ENCODE results near the gene TSEN54. TPM values are rescaled to one million over a fixed set of nuclear protein-coding genes. Genes with fewer than 3 reads are reported as not detected.

TSEN54 gene
- total RNA-seq, 2 experiments from 2014 or later: 73.3 to 78.7 TPM

DNA sequence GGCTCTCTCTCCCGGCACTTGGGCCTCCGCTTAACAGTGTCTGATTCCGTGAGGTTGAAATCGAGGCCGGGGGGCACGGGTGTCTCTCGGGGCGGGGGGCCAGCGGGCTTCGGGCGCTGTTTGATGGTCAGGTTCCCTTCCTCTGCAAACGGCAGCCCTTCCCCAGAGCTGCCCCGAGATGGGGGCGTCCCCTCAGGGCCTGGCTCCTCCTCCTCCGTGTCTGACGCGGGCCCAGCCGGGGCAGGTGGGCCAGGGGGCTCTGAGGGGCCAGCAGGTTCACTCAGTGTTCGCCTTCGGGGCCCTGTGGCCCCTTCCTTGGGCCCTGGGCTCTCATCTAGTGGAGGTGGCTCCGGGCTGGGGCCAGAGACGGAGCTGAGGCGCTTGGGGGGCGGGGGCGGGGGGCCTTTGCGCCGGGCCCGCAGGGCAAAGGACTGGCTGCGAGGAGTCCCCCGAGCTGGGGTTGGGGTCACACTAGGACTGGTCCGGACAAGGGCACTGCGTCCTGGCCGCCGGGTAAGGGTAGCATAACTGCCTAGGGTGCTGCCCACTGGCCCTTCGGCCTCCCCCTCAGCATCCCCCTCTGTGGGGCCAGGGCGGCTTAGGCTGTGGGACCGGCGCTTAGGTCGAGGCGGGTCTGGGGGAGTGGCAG, 14.1 kb upstream of the TSEN54 start:
- no peak for DNase-seq

GRCh38 chr17:75502721-75503329, 13.5 kb upstream of the TSEN54 start:
- Histone ChIP-seq H3K9me3 (ENCODE audit: control insufficient read depth in 1 of 2, insufficient read depth in 1 of 2, low read length in 2 of 2) (no peaks in the 10 kb centered on the region), H3K4me3 (ENCODE audit: low read length) (no peak overlapping the region), H3K4me1 (ENCODE audit: insufficient read depth, low read length) (peaks cover 5% of the 10 kb centered on the region), H3K36me3 (ENCODE audit: insufficient read depth, low read length) (peaks cover 15% of the 10 kb centered on the region), H3K27ac (ENCODE audit: low read depth in 1 of 2, low read length in 2 of 2) (no peak overlapping the region), H3K27me3 (ENCODE audit: control insufficient read depth in 1 of 2, insufficient read depth in 2 of 2, low read length in 2 of 2) (no peaks in the 10 kb centered on the region)
- CTCF ChIA-PET: no interaction called here
- H3K4me1 Mint-ChIP-seq (ENCODE audit: low read depth): peaks cover 5% of the 10 kb centered on the region
- TF ChIP-seq, protein P1, sequence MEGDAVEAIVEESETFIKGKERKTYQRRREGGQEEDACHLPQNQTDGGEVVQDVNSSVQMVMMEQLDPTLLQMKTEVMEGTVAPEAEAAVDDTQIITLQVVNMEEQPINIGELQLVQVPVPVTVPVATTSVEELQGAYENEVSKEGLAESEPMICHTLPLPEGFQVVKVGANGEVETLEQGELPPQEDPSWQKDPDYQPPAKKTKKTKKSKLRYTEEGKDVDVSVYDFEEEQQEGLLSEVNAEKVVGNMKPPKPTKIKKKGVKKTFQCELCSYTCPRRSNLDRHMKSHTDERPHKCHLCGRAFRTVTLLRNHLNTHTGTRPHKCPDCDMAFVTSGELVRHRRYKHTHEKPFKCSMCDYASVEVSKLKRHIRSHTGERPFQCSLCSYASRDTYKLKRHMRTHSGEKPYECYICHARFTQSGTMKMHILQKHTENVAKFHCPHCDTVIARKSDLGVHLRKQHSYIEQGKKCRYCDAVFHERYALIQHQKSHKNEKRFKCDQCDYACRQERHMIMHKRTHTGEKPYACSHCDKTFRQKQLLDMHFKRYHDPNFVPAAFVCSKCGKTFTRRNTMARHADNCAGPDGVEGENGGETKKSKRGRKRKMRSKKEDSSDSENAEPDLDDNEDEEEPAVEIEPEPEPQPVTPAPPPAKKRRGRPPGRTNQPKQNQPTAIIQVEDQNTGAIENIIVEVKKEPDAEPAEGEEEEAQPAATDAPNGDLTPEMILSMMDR (IDR thresholded peaks at IDR 0.05): no peak
- H3K4me3 Mint-ChIP-seq: no peak overlapping the region
- DNase-seq (no peak), ATAC-seq (ENCODE audit: poor library complexity) (no peak)
- POLR2A ChIA-PET: interaction anchor here (1.0 kb wide), 2 partner anchors 13 to 213 kb away, joined by 3 read pairs; partner anchors contain the start of genes SLC25A19 and TSEN54
- H3K36me3 Mint-ChIP-seq (ENCODE audit: low read depth): peaks cover 14% of the 10 kb centered on the region
- H3K9me3 Mint-ChIP-seq: no peaks in the 10 kb centered on the region
- intact Hi-C loops (cut with DNase I, micrococcal nuclease): no loop called here
- H3K27ac Mint-ChIP-seq: no peak overlapping the region
- H3K27me3 Mint-ChIP-seq: no peaks in the 10 kb centered on the region

More for the DNA sequence above, 14.1 kb upstream of the TSEN54 start:
- intact Hi-C loops (cut with DNase I, micrococcal nuclease): no loop called here
- TF ChIP-seq, protein P1 (IDR thresholded peaks at IDR 0.05): no peak
- no peak for ATAC-seq (ENCODE audit: poor library complexity)
- peaks cover 9% of the 10 kb centered on the region for H3K4me1 Mint-ChIP-seq (ENCODE audit: low read depth)
- Histone ChIP-seq H3K36me3 (ENCODE audit: insufficient read depth, low read length) (peaks cover 16% of the 10 kb centered on the region), H3K4me1 (ENCODE audit: insufficient read depth, low read length) (peaks cover 9% of the 10 kb centered on the region), H3K27me3 (ENCODE audit: control insufficient read depth in 1 of 2, insufficient read depth in 2 of 2, low read length in 2 of 2) (no peaks in the 10 kb centered on the region), H3K4me3 (ENCODE audit: low read length) (no peak overlapping the region), H3K9me3 (ENCODE audit: control insufficient read depth in 1 of 2, insufficient read depth in 1 of 2, low read length in 2 of 2) (no peaks in the 10 kb centered on the region), H3K27ac (ENCODE audit: low read depth in 1 of 2, low read length in 2 of 2) (no peak overlapping the region)
- no peak overlapping the region for H3K4me3 Mint-ChIP-seq
- peaks cover 20% of the 10 kb centered on the region for H3K36me3 Mint-ChIP-seq (ENCODE audit: low read depth)
- POLR2A ChIA-PET: interaction anchor here (1.0 kb wide), 1 partner anchor 213 kb away, joined by 3 read pairs; the partner anchor contains the start of gene SLC25A19
- CTCF ChIA-PET: no interaction called here
- H3K27ac Mint-ChIP-seq: no peak overlapping the region
- no peaks in the 10 kb centered on the region for H3K9me3 Mint-ChIP-seq
- no peaks in the 10 kb centered on the region for H3K27me3 Mint-ChIP-seq

DNA sequence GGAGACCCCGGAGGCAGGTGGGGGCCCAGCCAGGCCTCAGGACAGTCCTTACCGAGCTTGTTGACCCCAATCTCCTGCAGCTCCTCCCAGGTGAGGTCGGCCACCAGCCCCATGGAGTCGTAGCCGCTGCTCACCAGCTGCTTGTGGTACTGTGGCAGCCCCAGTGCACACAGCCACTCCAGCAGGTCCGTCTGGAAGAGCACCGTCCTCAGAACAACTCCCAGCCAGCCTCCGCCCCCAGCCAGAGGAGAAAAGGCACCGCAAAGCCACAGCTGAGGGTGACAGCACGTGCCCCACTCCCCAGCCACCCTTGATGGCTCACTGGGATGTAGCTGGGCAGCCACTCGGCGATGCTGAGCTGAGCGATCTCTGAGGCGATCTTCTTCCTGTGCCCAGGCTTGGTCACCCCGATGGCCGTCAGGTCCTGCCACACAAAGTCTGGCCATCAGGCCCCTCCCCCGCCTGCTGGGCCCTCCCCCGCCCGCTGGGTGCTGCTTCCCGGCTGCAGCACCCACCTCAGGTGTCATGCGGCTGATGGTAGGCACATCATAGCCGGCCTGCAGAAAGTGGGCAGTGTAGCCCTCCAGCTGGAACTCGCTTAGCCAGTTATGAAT, 12.9 kb upstream of the TSEN54 start:
- H3K4me1 Mint-ChIP-seq (ENCODE audit: low read depth): no peaks in the 10 kb centered on the region
- no peak overlapping the region for H3K27ac Mint-ChIP-seq
- POLR2A ChIA-PET: interaction anchor here (1.0 kb wide), 2 partner anchors 13 to 214 kb away, joined by 3 read pairs; partner anchors contain the start of genes SLC25A19 and TSEN54
- CTCF ChIA-PET: no interaction called here
- no peak for ATAC-seq (ENCODE audit: poor library complexity)
- Histone ChIP-seq H3K9me3 (ENCODE audit: control insufficient read depth in 1 of 2, insufficient read depth in 1 of 2, low read length in 2 of 2) (no peaks in the 10 kb centered on the region), H3K4me1 (ENCODE audit: insufficient read depth, low read length) (no peaks in the 10 kb centered on the region), H3K36me3 (ENCODE audit: insufficient read depth, low read length) (peaks cover 10% of the 10 kb centered on the region), H3K27ac (ENCODE audit: low read depth in 1 of 2, low read length in 2 of 2) (no peak overlapping the region), H3K27me3 (ENCODE audit: control insufficient read depth in 1 of 2, insufficient read depth in 2 of 2, low read length in 2 of 2) (no peaks in the 10 kb centered on the region), H3K4me3 (ENCODE audit: low read length) (no peak overlapping the region)
- no peaks in the 10 kb centered on the region for H3K27me3 Mint-ChIP-seq
- intact Hi-C loops (cut with DNase I, micrococcal nuclease): no loop called here
- no peak overlapping the region for H3K4me3 Mint-ChIP-seq
- TF ChIP-seq, protein P1 (IDR thresholded peaks at IDR 0.05): no peak
- H3K36me3 Mint-ChIP-seq (ENCODE audit: low read depth): peaks cover 10% of the 10 kb centered on the region
- no peaks in the 10 kb centered on the region for H3K9me3 Mint-ChIP-seq
- DNase-seq: no peak

Data from CD4-positive, alpha-beta T cell (primary cell).